ENCODE results near the gene CCL22.

- TF ChIP-seq EZH2 (IDR thresholded peaks at IDR 0.05; ENCODE audit: borderline replicate concordance, low read depth, low read length, severe bottlenecking), result no peak
- TF ChIP-seq CTCF (IDR thresholded peaks at IDR 0.05; ENCODE audit: borderline replicate concordance, extremely low read depth, low read length, poor library complexity, severe bottlenecking), result no peak
Measured at GRCh38 chr16:57409870-57410587, 51.4 kb downstream of the CCL22 start.
